Upper lobe of left lung (tissue), 6 donors: Measurements from ENCODE around the gene HMX1. TPM values are rescaled to one million over a fixed set of nuclear protein-coding genes. Genes with fewer than 3 reads are reported as not detected.

Experiments used
- ATAC-seq, 2 donors: fragments of 200-7000 bp; cut with Tn5 transposase; one replicate each; pipeline ENCODE4 v1.9.1; 2022; ENCODE audit warnings: mild to moderate bottlenecking in 2 of 2, moderate library complexity in 2 of 2; ENCODE audit not compliant: low FRiP score in 2 of 2
- DNase-seq, 2 donors: peaks; one replicate each; pipeline ENCODE4 v3.0.0-alpha.2; 2019 to 2020
- H3K27ac ChIP-seq, 4 donors: fragments of 200-600 bp; sonication (generic); one replicate each; pipeline ENCODE4 v1.5.1; 2016 to 2019
- H3K27me3 ChIP-seq, 4 donors: fragments of 200-600 bp; sonication (generic); one replicate each; pipeline ENCODE4 v1.5.1; 2017 to 2019
- H3K36me3 ChIP-seq, 4 donors: fragments of 200-600 bp; sonication (generic); one replicate each; pipeline ENCODE4 v1.5.1; 2016 to 2019
- H3K4me1 ChIP-seq, 4 donors: fragments of 200-600 bp; sonication (generic); one replicate each; pipeline ENCODE4 v1.5.1; 2018 to 2019
- H3K4me3 ChIP-seq, 4 donors: fragments of 200-600 bp; sonication (generic); one replicate each; pipeline ENCODE4 v1.5.1; 2017 to 2019; ENCODE audit warnings: mild to moderate bottlenecking in 2 of 4, moderate library complexity in 1 of 4
- H3K9me3 ChIP-seq, 4 donors: fragments of 200-600 bp; sonication (generic); one replicate each; pipeline ENCODE4 v1.5.1; 2018 to 2019
- EP300 ChIP-seq, 4 donors: sonication (generic); formaldehyde crosslinking; IDR thresholded peaks; one replicate each; pipeline ENCODE4 v1.5.1; 2017; ENCODE audit warnings: antibody characterized with exemption in 4 of 4, control low read depth in 2 of 4
- POLR2A ChIP-seq, 4 donors: fragments of 450-650 bp; IDR thresholded peaks; one replicate each; pipeline ENCODE4 v1.5.1; 2016 to 2017; ENCODE audit warnings: antibody characterized with exemption in 4 of 4, mild to moderate bottlenecking in 2 of 4
- POLR2AphosphoS5 ChIP-seq, 2 donors: sonication (generic); formaldehyde crosslinking; IDR thresholded peaks; one replicate each; pipeline ENCODE4 v1.5.1; 2017; ENCODE audit warnings: antibody characterized with exemption in 2 of 2
- WGBS, 2 donors: methylation state at CpG; one replicate each; pipeline ENCODE4 v1.1.5; 2017 to 2018; 5-methylcytosine and 5-hydroxymethylcytosine counted together
- total RNA-seq, 6 donors: library from RNA; depleted of rRNA in 4 of 6; stranded (reverse); fragments of >200 nt in 4 of 6; gene quantifications; one replicate each; pipeline versions ENCODE4 v1.1.0 to v1.2.1, GENCODE V29; 2016 to 2021
- TF ChIP-seq, protein P1 (sequence below), 6 experiments: fragments of 450-650 bp in 4 of 6; fragments of 200-600 bp in 2 of 6; sonication (generic) in 2 of 6; IDR thresholded peaks; one replicate each; pipeline ENCODE4 v1.5.1; 2016 to 2019; ENCODE audit warnings: antibody characterized with exemption in 6 of 6
- donor health status: DM: no; HTN: no; CAD: no; lungs with moderate emphysema.
- donor health status: DM: no; HTN: yes; CAD: no; lungs with severe emphysema.

Gene HMX1
- total RNA-seq, 6 donors from 2014 or later, result not detected

DNA sequence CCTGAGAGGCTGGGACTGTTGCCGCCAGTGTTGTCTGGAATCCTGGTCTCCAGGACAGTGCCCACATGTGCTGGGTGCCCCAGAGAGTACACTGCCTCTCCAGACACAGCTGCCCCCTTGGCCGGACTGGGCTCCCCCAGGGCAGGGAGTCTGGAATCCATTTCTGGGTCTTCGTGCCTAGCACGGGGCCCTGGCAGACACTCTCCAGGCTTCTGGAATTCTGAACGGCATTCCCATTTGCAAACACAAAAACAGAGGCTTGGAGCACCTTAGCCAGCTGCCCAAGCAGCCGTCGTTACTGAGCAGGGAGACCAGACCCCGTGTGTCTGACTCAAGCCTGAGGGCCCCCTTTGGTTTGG lies 20.8 kb downstream of the HMX1 start:
- H3K9me3 ChIP-seq, result peaks cover 0 to 7% (median 4%) of the 10 kb centered on the region in 4 donors
- no peaks in the 10 kb centered on the region for H3K4me1 ChIP-seq
- H3K4me3 ChIP-seq, result no peak overlapping the region
- TF ChIP-seq POLR2A (IDR thresholded peaks at IDR 0.05), result no peak
- TF ChIP-seq, protein P1, sequence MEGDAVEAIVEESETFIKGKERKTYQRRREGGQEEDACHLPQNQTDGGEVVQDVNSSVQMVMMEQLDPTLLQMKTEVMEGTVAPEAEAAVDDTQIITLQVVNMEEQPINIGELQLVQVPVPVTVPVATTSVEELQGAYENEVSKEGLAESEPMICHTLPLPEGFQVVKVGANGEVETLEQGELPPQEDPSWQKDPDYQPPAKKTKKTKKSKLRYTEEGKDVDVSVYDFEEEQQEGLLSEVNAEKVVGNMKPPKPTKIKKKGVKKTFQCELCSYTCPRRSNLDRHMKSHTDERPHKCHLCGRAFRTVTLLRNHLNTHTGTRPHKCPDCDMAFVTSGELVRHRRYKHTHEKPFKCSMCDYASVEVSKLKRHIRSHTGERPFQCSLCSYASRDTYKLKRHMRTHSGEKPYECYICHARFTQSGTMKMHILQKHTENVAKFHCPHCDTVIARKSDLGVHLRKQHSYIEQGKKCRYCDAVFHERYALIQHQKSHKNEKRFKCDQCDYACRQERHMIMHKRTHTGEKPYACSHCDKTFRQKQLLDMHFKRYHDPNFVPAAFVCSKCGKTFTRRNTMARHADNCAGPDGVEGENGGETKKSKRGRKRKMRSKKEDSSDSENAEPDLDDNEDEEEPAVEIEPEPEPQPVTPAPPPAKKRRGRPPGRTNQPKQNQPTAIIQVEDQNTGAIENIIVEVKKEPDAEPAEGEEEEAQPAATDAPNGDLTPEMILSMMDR (IDR thresholded peaks at IDR 0.05), result no peak
- no peak for TF ChIP-seq EP300 (IDR thresholded peaks at IDR 0.05)
- no peak for TF ChIP-seq POLR2AphosphoS5 (IDR thresholded peaks at IDR 0.05)
- WGBS, 2 donors, result 65 to 76% methylated on average over 2 to 3 of the region's 8 CpGs
- ATAC-seq, result no peak
- H3K27me3 ChIP-seq, result peaks cover 0 to 13% (median 3%) of the 10 kb centered on the region in 4 donors
- DNase-seq, result no peak
- H3K27ac ChIP-seq, result no peak overlapping the region
- no peaks in the 10 kb centered on the region for H3K36me3 ChIP-seq

DNA sequence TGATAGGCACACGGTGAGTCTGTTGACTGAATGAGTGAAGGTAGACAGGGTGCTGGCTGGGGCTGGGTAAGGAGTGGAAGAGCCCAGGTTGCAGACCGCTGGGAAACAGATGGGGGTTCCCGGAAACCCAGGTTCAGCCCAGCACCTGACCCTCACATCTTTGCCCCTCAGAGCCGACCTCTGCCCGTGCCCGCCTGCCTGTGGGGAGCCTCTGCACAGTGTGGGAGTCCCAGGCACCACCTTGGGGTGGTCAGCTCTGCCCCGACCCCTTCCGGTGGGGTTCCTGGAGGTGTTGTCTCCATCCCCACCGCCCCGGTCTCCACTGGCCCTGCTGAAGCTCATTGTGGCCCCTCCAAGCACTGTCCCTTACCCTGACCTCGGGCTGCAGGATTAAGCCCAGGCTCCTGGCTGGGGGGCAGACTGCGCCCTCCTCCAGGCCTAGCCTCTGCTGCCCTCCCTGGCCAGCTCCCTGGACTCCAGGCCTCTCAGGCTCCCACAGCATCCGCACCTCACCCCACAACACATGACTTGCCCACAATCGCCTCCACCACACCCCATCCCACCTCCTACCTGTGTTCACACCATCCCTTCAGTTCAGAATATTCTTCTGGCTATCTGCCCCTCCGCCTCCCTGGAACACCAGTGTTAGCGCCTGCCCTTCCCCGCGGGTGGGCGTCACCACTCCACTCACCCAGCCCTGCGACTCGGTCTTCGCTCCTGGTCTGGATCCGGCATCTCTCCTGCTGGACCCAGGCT lies 21.4 kb downstream of the HMX1 start:
- ATAC-seq (no peak), DNase-seq (no peak)
- TF ChIP-seq POLR2AphosphoS5 (IDR thresholded peaks at IDR 0.05), result no peak
- no peak for TF ChIP-seq POLR2A (IDR thresholded peaks at IDR 0.05)
- TF ChIP-seq, protein P1 (IDR thresholded peaks at IDR 0.05), result no peak
- TF ChIP-seq EP300 (IDR thresholded peaks at IDR 0.05), result no peak
- H3K9me3 ChIP-seq, result peaks cover 0 to 7% (median 4%) of the 10 kb centered on the region in 4 donors
- 71 to 77% methylated on average over 19 to 23 of the region's 23 CpGs for WGBS, 2 donors
- H3K4me3 ChIP-seq, result no peak overlapping the region
- H3K27ac ChIP-seq, result no peak overlapping the region
- peaks cover 0 to 12% (median 0%) of the 10 kb centered on the region in 4 donors for H3K27me3 ChIP-seq
- H3K36me3 ChIP-seq, result no peaks in the 10 kb centered on the region
- no peaks in the 10 kb centered on the region for H3K4me1 ChIP-seq

DNA sequence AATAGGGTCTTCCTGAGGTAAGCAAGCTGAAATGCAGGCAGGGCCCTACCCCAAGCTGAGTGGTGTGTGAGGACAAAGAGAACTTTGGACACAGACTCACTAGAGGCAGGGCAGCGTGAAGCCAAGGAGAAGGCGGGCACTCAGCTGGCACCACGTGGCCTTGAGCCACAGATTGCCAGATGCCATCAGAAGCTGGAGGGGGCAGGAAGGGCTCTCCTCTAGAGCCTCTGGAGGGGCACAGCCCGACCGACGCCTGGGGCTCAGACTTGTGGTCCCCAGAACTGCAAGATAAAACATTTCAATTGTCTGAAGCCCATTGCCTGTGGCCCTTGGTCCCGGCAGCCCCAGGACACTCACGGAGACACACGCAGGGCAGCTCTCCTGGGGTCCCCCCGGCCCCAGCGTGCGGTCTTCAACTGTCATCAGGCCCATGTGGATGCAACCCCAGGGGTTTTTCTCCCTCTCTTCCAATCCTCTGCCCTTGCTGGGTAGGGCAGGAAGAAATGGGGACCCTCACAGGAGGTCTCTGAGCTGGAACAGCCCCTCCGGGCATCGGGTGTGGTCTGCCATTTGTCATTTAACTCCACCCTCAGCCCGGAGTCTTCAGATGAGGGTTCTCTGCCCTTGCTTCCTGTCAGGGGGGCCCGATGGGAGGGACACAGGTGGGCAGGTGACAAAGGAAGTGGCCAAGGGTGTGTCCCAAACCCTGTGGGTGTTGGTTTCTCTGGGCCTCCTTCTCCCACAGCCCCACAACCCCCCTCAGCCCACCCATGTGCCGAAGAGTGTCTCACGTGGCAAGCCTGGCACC lies 22.2 kb downstream of the HMX1 start:
- H3K4me1 ChIP-seq, result no peaks in the 10 kb centered on the region
- ATAC-seq (no peak), DNase-seq (no peak)
- peaks cover 0 to 7% (median 4%) of the 10 kb centered on the region in 4 donors for H3K9me3 ChIP-seq
- peaks cover 0 to 7% (median 0%) of the 10 kb centered on the region in 4 donors for H3K27me3 ChIP-seq
- no peak overlapping the region for H3K27ac ChIP-seq
- H3K36me3 ChIP-seq, result no peaks in the 10 kb centered on the region
- no peak overlapping the region for H3K4me3 ChIP-seq
- WGBS, 2 donors, result 60 to 69% methylated on average over 8 to 17 of the region's 18 CpGs
- TF ChIP-seq POLR2AphosphoS5 (IDR thresholded peaks at IDR 0.05), result no peak
- TF ChIP-seq EP300 (IDR thresholded peaks at IDR 0.05), result no peak
- no peak for TF ChIP-seq POLR2A (IDR thresholded peaks at IDR 0.05)
- TF ChIP-seq, protein P1 (IDR thresholded peaks at IDR 0.05), result no peak

DNA sequence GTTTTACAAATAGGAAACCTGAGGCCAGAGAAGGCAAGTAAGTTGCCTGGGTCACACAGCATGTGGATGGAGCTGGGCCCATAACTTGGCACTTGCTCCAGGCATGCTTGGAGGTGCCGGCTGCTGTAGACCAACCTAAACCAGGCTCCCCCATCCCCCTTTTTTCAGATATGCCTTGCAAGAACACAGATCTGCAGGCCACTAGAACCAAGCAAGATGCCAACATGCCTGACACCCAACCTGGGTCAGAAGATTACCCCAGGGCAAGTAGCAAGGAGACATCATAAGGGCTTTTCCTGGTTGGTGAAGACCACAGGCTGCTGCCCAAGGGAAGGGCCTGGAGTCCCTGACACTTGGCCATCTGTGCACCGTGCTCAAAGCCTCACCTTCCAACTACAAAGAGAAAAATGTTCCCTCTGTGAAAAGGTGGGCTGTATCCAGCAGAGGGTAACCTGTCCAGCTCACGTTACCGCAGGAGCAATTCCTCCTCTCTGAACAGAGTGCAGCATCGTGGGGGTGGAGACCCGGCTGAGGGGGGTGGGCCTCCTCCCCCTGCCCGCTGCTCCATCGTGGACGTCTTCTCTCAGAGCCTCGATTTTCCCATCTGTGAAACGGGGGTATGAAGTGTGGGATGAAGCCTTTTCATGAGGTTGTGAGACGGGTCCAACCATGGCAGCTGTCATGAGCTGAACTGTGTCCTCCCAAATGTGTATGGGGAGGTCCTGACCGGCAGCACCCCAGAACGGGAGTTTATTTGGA lies 23.0 kb downstream of the HMX1 start:
- Histone ChIP-seq H3K4me1 (no peaks in the 10 kb centered on the region), H3K4me3 (no peak overlapping the region), H3K36me3 (no peaks in the 10 kb centered on the region), H3K9me3 (peaks cover 0 to 11% (median 7%) of the 10 kb centered on the region in 4 donors), H3K27me3 (peaks cover 0 to 7% (median 0%) of the 10 kb centered on the region in 4 donors), H3K27ac (no peak overlapping the region)
- ATAC-seq, result no peak
- TF ChIP-seq POLR2AphosphoS5 (IDR thresholded peaks at IDR 0.05) (no peak), POLR2A (IDR thresholded peaks at IDR 0.05) (no peak), EP300 (IDR thresholded peaks at IDR 0.05) (no peak)
- TF ChIP-seq, protein P1 (IDR thresholded peaks at IDR 0.05), result no peak
- 66 to 68% methylated on average over 11 to 14 of the region's 14 CpGs for WGBS, 2 donors
- no peak for DNase-seq
